WI38 (cell line): Measurements from ENCODE around the gene SPATA16.

Source experiments
- H3K4me3 ChIP-seq: 2 replicates; pipeline ENCODE4 v1.5.1; 2011; ENCODE audit warnings: low read depth, mild to moderate bottlenecking, control low read depth, low read length
- CTCF ChIP-seq: IDR thresholded peaks from 2 replicates; pipeline ENCODE4 v1.5.1; 2012; ENCODE audit warnings: low read depth, mild to moderate bottlenecking, control low read depth, low read length

SPATA16 gene

GRCh38 chr3:172911142-172911541 is 229.9 kb downstream of the SPATA16 start:
- no peak for TF ChIP-seq CTCF
- no peak overlapping the region for H3K4me3 ChIP-seq

DNA sequence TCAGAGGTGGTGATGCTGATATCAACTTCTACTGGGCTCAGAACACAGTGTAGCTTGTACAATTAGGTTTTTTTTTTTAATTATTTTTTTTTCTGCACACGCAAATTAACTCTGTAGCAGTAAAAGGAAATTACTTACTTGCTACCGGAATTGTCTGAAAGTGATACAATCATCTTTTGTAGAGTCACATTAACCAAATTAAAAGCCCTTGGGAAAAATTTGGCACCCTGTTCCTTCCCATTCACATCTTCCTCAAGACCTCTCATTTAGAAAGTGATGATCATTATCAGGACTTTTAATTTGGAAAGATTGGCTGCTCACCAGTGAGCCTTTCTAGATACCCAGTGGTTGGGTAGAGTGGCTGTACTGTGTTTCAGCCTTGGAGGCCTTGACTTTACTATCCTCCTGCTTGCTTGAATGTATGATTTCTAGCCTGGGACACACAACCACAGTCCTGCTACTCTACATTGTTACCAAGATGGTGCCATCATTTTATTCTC is 232.2 kb downstream of the SPATA16 start:
- TF ChIP-seq CTCF: no peak
- no peak overlapping the region for H3K4me3 ChIP-seq

DNA sequence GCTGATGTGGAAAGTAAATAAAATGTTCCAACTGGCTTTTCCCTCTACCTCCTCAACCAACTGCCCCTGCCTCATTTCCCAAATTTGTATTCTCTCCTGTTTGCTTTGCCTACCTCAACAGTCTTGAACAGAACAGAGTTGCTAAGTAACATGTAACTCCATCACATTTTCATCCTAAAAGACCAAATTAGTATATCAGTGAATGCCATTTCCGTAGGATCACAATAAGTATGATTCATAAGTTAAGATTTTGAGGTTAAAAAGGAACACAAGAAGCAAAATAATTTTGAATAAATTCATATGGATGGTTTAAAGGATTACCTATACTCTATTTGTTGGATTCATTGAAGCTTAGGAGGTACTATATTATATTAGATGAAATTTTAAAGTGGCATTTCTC is 235.6 kb downstream of the SPATA16 start:
- H3K4me3 ChIP-seq: no peak overlapping the region
- TF ChIP-seq CTCF: no peak

- TF ChIP-seq CTCF: no peak
- H3K4me3 ChIP-seq: no peak overlapping the region
Observed at GRCh38 chr3:172904711-172905373, 236.2 kb downstream of the SPATA16 start.

- no peak for TF ChIP-seq CTCF
- no peak overlapping the region for H3K4me3 ChIP-seq
Observed at GRCh38 chr3:172903642-172904320, 237.3 kb downstream of the SPATA16 start.

GRCh38 chr3:172892158-172892557 is 248.9 kb downstream of the SPATA16 start:
- H3K4me3 ChIP-seq: no peak overlapping the region
- no peak for TF ChIP-seq CTCF

DNA sequence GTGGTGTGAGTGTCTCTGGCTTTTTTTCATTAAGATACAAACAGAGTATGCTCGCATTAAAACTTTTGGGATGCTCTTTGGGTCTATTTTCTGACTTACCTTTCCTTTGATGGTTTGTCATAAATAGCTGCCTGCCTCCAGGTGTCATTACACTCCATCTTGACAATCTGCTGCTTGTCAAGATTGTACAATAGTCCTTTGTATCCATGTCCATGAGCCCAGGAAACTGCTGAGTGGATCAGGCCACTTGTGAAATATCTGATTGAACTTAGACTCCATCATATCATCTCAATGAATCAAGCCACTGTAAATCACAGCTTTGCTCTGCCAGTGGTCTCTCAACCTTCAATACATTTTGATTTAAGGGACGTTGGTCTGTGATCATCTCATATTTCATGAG is 255.3 kb downstream of the SPATA16 start:
- TF ChIP-seq CTCF: no peak
- H3K4me3 ChIP-seq: no peak overlapping the region
